ENCODE data around the gene SNN.

Gene SNN

GRCh38 chr16:11667824-11668622 is at the start of gene SNN:
Gene SNN, plus strand, starts transcription at chr16:11668455. Its CDS starts 7,605 bp downstream, at chr16:11676060.
- peak; percentile 67 for DNase-seq

- no peak for DNase-seq
These were observed 48.9 kb upstream of the SNN start for GRCh38 chr16:11619327-11619851.

- no peak for DNase-seq
These were observed 47.8 kb upstream of the SNN start for GRCh38 chr16:11620243-11621003.

- DNase-seq = no peak
These were observed 46.7 kb upstream of the SNN start for GRCh38 chr16:11621539-11621919.

GRCh38 chr16:11621920-11622651 is 46.2 kb upstream of the SNN start:
- no peak for DNase-seq

GRCh38 chr16:11624205-11624604 is 44.0 kb upstream of the SNN start:
- no peak for DNase-seq

GRCh38 chr16:11624636-11625607 is 43.3 kb upstream of the SNN start:
- no peak for DNase-seq

GRCh38 chr16:11625769-11626168 is 42.5 kb upstream of the SNN start:
- no peak for DNase-seq

GRCh38 chr16:11626657-11627291 is 41.5 kb upstream of the SNN start:
- no peak for DNase-seq

- DNase-seq = no peak
These were observed 41.0 kb upstream of the SNN start for GRCh38 chr16:11627292-11627663.

GRCh38 chr16:11627822-11628457 is 40.3 kb upstream of the SNN start:
- DNase-seq = no peak

- no peak for DNase-seq
These were observed 38.9 kb upstream of the SNN start for GRCh38 chr16:11629071-11630030.

GRCh38 chr16:11630046-11630767 is 38.0 kb upstream of the SNN start:
- DNase-seq = no peak

- no peak for DNase-seq
These were observed 37.5 kb upstream of the SNN start for GRCh38 chr16:11630768-11631056.

- no peak for DNase-seq
These were observed 37.0 kb upstream of the SNN start for GRCh38 chr16:11631214-11631613.

GRCh38 chr16:11632455-11632939 is 35.8 kb upstream of the SNN start:
- DNase-seq = no peak

GRCh38 chr16:11633113-11633512 is 35.1 kb upstream of the SNN start:
- no peak for DNase-seq

GRCh38 chr16:11634312-11634711 is 33.9 kb upstream of the SNN start:
- DNase-seq = no peak

- no peak for DNase-seq
These were observed 33.1 kb upstream of the SNN start for GRCh38 chr16:11635113-11635652.

Measured in T1000 (cell line).